SK-N-SH treated with all-trans-retinoic acid at 6 μM for 48 hours (cell line): ENCODE results near the gene FAM186B.

Experiments used
- ATAC-seq: fragments of 200-7000 bp; cut with Tn5 transposase; 3 replicates; pipeline ENCODE4 v1.9.1; 2020; ENCODE audit warnings: mild to moderate bottlenecking, moderate library complexity
- BACH2 ChIP-seq: fragments of 250-450 bp; sonication (Bioruptor Pico); IDR thresholded peaks from 2 replicates; pipeline ENCODE4 v1.9.0; 2021; ENCODE audit warnings: mild to moderate bottlenecking, borderline replicate concordance
- CREB5 ChIP-seq: fragments of 250-450 bp; sonication (Bioruptor Pico); IDR thresholded peaks from 2 replicates; pipeline ENCODE4 v1.5.1; 2020; ENCODE audit warnings: low read depth, mild to moderate bottlenecking, moderate library complexity
- CSRNP3 ChIP-seq: fragments of 250-450 bp; sonication (Bioruptor Pico); IDR thresholded peaks from 2 replicates; pipeline ENCODE4 v1.5.1; 2021; ENCODE audit warnings: mild to moderate bottlenecking, moderate library complexity
- GLIS3 ChIP-seq: fragments of 250-450 bp; sonication (Bioruptor Pico); IDR thresholded peaks from 2 replicates; pipeline ENCODE4 v1.5.0; 2020; ENCODE audit warnings: mild to moderate bottlenecking, moderate library complexity
- ISL1 ChIP-seq: fragments of 250-450 bp; sonication (Bioruptor Pico); IDR thresholded peaks from 2 replicates; pipeline ENCODE4 v2.1.2; 2022; ENCODE audit warnings: mild to moderate bottlenecking, moderate library complexity
- OSR1 ChIP-seq: fragments of 250-450 bp; sonication (Bioruptor Pico); IDR thresholded peaks from 2 replicates; pipeline ENCODE4 v1.8.0; 2022; ENCODE audit warnings: moderate library complexity, mild to moderate bottlenecking, inconsistent platforms
- PATZ1 ChIP-seq: fragments of 250-450 bp; sonication (Bioruptor Pico); IDR thresholded peaks from 2 replicates; pipeline ENCODE4 v1.8.0; 2020; ENCODE audit warnings: mild to moderate bottlenecking, moderate library complexity, borderline replicate concordance
- POU6F1 ChIP-seq: fragments of 250-450 bp; sonication (Bioruptor Pico); IDR thresholded peaks from 2 replicates; pipeline ENCODE4 v1.8.0; 2021; ENCODE audit warnings: low read depth, mild to moderate bottlenecking, moderate library complexity, borderline replicate concordance
- RARB ChIP-seq: fragments of 250-450 bp; sonication (Bioruptor Pico); IDR thresholded peaks from 2 replicates; pipeline ENCODE4 v1.8.0; 2021; ENCODE audit warnings: mild to moderate bottlenecking, moderate library complexity
- SNAI2 ChIP-seq: fragments of 250-450 bp; sonication (Bioruptor Pico); IDR thresholded peaks from 2 replicates; pipeline ENCODE4 v1.5.0; 2020; ENCODE audit warnings: mild to moderate bottlenecking, moderate library complexity
- TCF4 ChIP-seq: fragments of 250-450 bp; sonication (Bioruptor Pico); IDR thresholded peaks from 2 replicates; pipeline ENCODE4 v1.8.0; 2021; ENCODE audit warnings: mild to moderate bottlenecking, moderate library complexity, borderline replicate concordance
- TOX ChIP-seq: fragments of 250-450 bp; sonication (Bioruptor Pico); IDR thresholded peaks from 2 replicates; pipeline ENCODE4 v1.8.0; 2021; ENCODE audit warnings: mild to moderate bottlenecking, moderate library complexity, borderline replicate concordance
- TSHZ2 ChIP-seq: fragments of 250-450 bp; sonication (Bioruptor Pico); IDR thresholded peaks from 2 replicates; pipeline ENCODE4 v1.5.0; 2020; ENCODE audit warnings: mild to moderate bottlenecking, moderate library complexity
- ZC3H10 ChIP-seq: fragments of 250-450 bp; sonication (Bioruptor Pico); IDR thresholded peaks from 2 replicates; pipeline ENCODE4 v1.5.1; 2021; ENCODE audit warnings: mild to moderate bottlenecking, moderate library complexity
- ZFP3 ChIP-seq: fragments of 250-450 bp; sonication (Bioruptor Pico); IDR thresholded peaks from 2 replicates; pipeline ENCODE4 v1.5.0; 2020; ENCODE audit warnings: mild to moderate bottlenecking, moderate library complexity
- ZFP30 ChIP-seq: fragments of 450-650 bp; formaldehyde crosslinking; IDR thresholded peaks from 2 replicates; pipeline ENCODE4 v1.5.0; 2022; ENCODE audit warnings: mild to moderate bottlenecking, moderate library complexity
- ZNF565 ChIP-seq: fragments of 450-650 bp; formaldehyde crosslinking; conservative IDR thresholded peaks from 2 replicates; pipeline ENCODE4 v1.5.0; 2020; ENCODE audit warnings: low read depth, mild to moderate bottlenecking, moderate library complexity
- ZNF70 ChIP-seq: fragments of 450-650 bp; formaldehyde crosslinking; IDR thresholded peaks from 2 replicates; pipeline ENCODE4 v1.5.0; 2020; ENCODE audit warnings: mild to moderate bottlenecking, moderate library complexity
- ZNF8 ChIP-seq: fragments of 450-650 bp; formaldehyde crosslinking; IDR thresholded peaks from 2 replicates; pipeline ENCODE4 v1.5.0; 2020; ENCODE audit warnings: mild to moderate bottlenecking, moderate library complexity

Gene FAM186B

GRCh38 chr12:49621651-49622500, 16.4 kb upstream of the FAM186B start:
- TF ChIP-seq POU6F1 (CRISPR knock-in tag), result no peak
- TF ChIP-seq TSHZ2 (CRISPR knock-in tag), result no peak
- TF ChIP-seq OSR1 (CRISPR knock-in tag), result no peak
- no peak for TF ChIP-seq CREB5
- TF ChIP-seq ZNF70 (CRISPR knock-in tag), result no peak
- TF ChIP-seq ZNF565 (CRISPR knock-in tag), result no peak
- TF ChIP-seq TOX (CRISPR knock-in tag), result no peak
- no peak for TF ChIP-seq PATZ1 (CRISPR knock-in tag)
- no peak for TF ChIP-seq SNAI2 (CRISPR knock-in tag)
- TF ChIP-seq CSRNP3 (CRISPR knock-in tag), result no peak
- TF ChIP-seq ISL1, result no peak
- TF ChIP-seq TCF4 (CRISPR knock-in tag), result no peak
- no peak for TF ChIP-seq BACH2 (CRISPR knock-in tag)
- TF ChIP-seq, all 23 proteins: peak for 0
- ATAC-seq, result no peak; the same call in 2 of the 3 replicates

GRCh38 chr12:49619286-49619685, 13.8 kb upstream of the FAM186B start:
- no peak for ATAC-seq
- TF ChIP-seq RARB (CRISPR knock-in tag), result no peak

GRCh38 chr12:49618576-49618975, 13.1 kb upstream of the FAM186B start:
- no peak for ATAC-seq
- TF ChIP-seq GLIS3 (CRISPR knock-in tag) (no peak), RARB (CRISPR knock-in tag) (no peak), ZNF8 (CRISPR knock-in tag) (no peak), SNAI2 (CRISPR knock-in tag) (no peak), TCF4 (CRISPR knock-in tag) (no peak), CREB5 (no peak), ZFP3 (CRISPR knock-in tag) (no peak), ZC3H10 (CRISPR knock-in tag) (no peak), POU6F1 (CRISPR knock-in tag) (no peak), ZFP30 (no peak), CSRNP3 (CRISPR knock-in tag) (no peak), ZNF70 (CRISPR knock-in tag) (no peak), PATZ1 (CRISPR knock-in tag) (no peak)
